NT2/D1 (cell line): Measurements from ENCODE around the gene PPP1R1B.

Experiments used
- DNase-seq: peaks from one replicate; pipeline ENCODE4 v3.0.0-alpha.2; 2011; ENCODE audit warnings: low read depth, low spot score
- H3K27me3 ChIP-seq: 2 replicates; pipeline ENCODE4 v1.6.0; 2011; ENCODE audit warnings: mild to moderate bottlenecking; ENCODE audit not compliant: insufficient read length, insufficient read depth
- H3K36me3 ChIP-seq: 2 replicates; pipeline ENCODE4 v1.6.1; 2011; ENCODE audit warnings: mild to moderate bottlenecking, low read length, mixed read lengths; ENCODE audit not compliant: insufficient read depth, insufficient read length
- H3K4me1 ChIP-seq: 2 replicates; pipeline ENCODE4 v1.5.1; 2011; ENCODE audit not compliant: insufficient read depth, insufficient read length
- H3K4me3 ChIP-seq: 2 replicates; pipeline ENCODE4 v1.5.1; 2011; ENCODE audit warnings: low read depth; ENCODE audit not compliant: insufficient read length
- H3K9ac ChIP-seq: 2 replicates; pipeline ENCODE4 v1.6.0; 2011; ENCODE audit warnings: low read depth; ENCODE audit not compliant: insufficient read length
- H3K9me3 ChIP-seq: 2 replicates; pipeline ENCODE4 v1.5.1; 2011; ENCODE audit warnings: mild to moderate bottlenecking, low read length; ENCODE audit not compliant: insufficient read depth
- SUZ12 ChIP-seq: IDR thresholded peaks from 2 replicates; pipeline ENCODE4 v1.6.1; 2011; ENCODE audit not compliant: insufficient read length, insufficient read depth; ENCODE audit errors: extremely low read depth
- YY1 ChIP-seq: IDR thresholded peaks from 2 replicates; pipeline ENCODE4 v1.6.1; 2011; ENCODE audit not compliant: insufficient read length, insufficient read depth
- ZNF274 ChIP-seq: IDR thresholded peaks from 2 replicates; pipeline ENCODE4 v1.6.1; 2011; ENCODE audit warnings: mild to moderate bottlenecking, low read depth, low read length

PPP1R1B gene

DNA sequence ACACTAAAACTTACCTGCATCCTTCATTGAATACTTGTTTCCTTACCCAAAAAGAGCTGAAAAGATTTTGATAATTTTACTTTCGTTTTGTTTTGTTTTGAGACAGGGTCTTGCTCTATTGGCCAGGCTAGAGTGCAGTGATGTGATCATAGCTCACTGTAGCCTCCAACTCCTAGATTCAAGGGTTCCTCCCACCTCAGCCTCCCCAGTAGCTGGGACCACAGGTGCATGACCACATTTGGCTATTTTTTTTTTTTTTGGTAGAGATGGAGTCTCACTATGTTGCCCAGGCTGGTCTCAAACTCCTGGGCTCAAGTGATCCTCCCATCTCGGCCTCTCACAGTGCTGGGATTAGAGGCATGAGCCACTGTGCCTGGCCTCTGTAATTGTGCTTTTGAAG is 28.4 kb downstream of the PPP1R1B start:
- Histone ChIP-seq H3K4me1 (peaks cover 30% of the 10 kb centered on the region), H3K36me3 (peaks cover 39% of the 10 kb centered on the region), H3K4me3 (no peak overlapping the region), H3K9ac (no peak overlapping the region), H3K27me3 (no peaks in the 10 kb centered on the region), H3K9me3 (no peaks in the 10 kb centered on the region)
- DNase-seq: no peak
- TF ChIP-seq SUZ12 (no peak), ZNF274 (no peak), YY1 (no peak)

DNA sequence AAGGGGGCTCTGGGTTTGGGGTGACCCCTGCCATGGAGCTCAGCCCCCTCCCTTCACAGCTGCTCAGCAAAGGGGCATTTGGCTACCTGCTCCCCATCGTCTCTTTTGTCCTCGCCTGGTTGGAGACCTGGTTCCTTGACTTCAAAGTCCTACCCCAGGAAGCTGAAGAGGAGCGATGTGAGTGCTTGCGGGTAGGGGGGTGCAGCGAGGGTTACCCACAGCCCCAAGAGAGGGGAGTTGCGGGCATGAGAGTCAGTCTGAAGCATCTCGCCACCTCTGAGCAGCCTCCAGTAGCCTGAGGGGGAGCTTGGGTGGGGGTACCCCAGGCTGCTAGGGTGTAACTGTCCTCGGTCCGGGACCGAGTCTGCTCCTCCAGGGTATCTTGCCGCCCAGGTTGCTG is 31.6 kb downstream of the PPP1R1B start:
- H3K9me3 ChIP-seq: no peaks in the 10 kb centered on the region
- peaks cover 24% of the 10 kb centered on the region for H3K4me1 ChIP-seq
- no peak overlapping the region for H3K9ac ChIP-seq
- no peak for DNase-seq
- H3K4me3 ChIP-seq: no peak overlapping the region
- no peaks in the 10 kb centered on the region for H3K27me3 ChIP-seq
- H3K36me3 ChIP-seq: peaks cover 66% of the 10 kb centered on the region
- no peak for TF ChIP-seq YY1
- TF ChIP-seq ZNF274: no peak
- TF ChIP-seq SUZ12: no peak

DNA sequence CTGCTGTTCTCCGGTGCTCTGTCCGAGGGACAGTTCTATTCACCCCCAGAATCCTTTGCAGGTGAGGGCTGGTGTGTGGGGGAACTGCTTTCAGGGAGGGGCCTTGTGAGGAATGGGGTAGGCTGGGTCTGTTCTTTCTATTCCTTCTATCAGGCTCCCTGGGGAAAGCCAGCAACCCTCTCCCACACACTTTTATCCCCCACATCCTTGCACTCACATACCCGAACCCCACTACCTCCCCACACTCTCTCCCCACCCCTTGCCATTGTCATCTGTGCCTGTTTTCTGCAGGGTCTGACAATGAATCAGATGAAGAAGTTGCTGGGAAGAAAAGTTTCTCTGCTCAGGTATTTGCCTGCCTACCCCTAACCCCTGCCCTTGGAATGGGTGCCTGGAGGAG is 32.0 kb downstream of the PPP1R1B start:
- no peak for TF ChIP-seq ZNF274
- TF ChIP-seq SUZ12: no peak
- TF ChIP-seq YY1: no peak
- no peak for DNase-seq
- no peaks in the 10 kb centered on the region for H3K27me3 ChIP-seq
- H3K4me1 ChIP-seq: peaks cover 20% of the 10 kb centered on the region
- no peaks in the 10 kb centered on the region for H3K9me3 ChIP-seq
- H3K9ac ChIP-seq: no peak overlapping the region
- H3K4me3 ChIP-seq: no peak overlapping the region
- peaks cover 66% of the 10 kb centered on the region for H3K36me3 ChIP-seq

DNA sequence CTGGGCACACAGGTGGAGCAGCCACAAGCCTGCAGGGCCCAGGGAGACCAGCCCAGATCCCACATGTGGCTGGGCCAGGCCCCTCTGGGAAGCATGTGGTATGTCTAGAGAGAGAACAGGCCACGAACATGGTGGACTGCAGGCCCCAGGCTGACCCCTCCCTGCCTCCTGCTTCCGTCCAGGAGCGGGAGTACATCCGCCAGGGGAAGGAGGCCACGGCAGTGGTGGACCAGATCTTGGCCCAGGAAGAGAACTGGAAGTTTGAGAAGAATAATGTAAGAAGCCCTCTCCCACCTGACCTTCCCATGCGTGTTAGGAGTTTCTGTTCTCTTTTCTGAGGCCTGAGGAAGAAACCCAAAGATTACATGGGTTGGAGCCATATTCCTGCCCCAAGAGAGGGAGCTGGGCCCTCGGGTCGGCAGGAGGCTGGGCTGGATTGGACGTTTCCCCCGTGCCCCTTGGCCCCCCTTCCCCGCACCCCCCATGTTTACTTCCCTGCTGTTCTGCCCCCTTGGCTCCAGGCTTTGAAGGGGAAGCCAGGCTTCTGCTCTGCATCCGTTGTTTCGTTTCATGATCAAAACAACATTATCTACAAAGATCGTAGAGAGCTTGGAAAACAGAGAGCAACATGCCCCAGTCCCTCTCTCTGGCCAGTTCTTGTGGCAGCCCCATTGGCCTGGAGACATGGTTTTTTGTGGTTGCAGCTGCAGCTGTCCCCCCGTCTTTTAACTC is 32.7 kb downstream of the PPP1R1B start:
- no peaks in the 10 kb centered on the region for H3K9me3 ChIP-seq
- H3K4me1 ChIP-seq: peaks cover 25% of the 10 kb centered on the region
- no peaks in the 10 kb centered on the region for H3K27me3 ChIP-seq
- no peak for DNase-seq
- no peak overlapping the region for H3K4me3 ChIP-seq
- peaks cover 65% of the 10 kb centered on the region for H3K36me3 ChIP-seq
- TF ChIP-seq SUZ12 (no peak), YY1 (no peak), ZNF274 (no peak)
- H3K9ac ChIP-seq: no peak overlapping the region

DNA sequence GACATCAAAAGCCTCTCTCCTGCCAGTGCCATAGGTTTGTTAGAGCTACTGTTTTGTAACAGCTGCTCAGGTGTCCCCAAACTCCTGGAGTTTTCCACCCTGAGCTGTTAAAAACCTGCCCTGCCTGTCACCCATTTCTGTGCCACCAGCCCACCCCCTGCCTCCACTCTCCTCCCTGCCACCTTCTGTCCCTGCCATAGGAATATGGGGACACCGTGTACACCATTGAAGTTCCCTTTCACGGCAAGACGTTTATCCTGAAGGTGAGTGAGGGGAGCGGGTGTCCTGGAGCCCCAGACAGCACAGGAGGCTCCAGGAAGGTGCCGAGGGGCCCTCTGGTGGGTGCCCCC is 33.2 kb downstream of the PPP1R1B start:
- Histone ChIP-seq H3K36me3 (peaks cover 60% of the 10 kb centered on the region), H3K9me3 (no peaks in the 10 kb centered on the region), H3K4me1 (peaks cover 31% of the 10 kb centered on the region), H3K4me3 (no peak overlapping the region), H3K9ac (no peak overlapping the region), H3K27me3 (no peaks in the 10 kb centered on the region)
- DNase-seq: no peak
- TF ChIP-seq SUZ12 (no peak), YY1 (no peak), ZNF274 (no peak)

DNA sequence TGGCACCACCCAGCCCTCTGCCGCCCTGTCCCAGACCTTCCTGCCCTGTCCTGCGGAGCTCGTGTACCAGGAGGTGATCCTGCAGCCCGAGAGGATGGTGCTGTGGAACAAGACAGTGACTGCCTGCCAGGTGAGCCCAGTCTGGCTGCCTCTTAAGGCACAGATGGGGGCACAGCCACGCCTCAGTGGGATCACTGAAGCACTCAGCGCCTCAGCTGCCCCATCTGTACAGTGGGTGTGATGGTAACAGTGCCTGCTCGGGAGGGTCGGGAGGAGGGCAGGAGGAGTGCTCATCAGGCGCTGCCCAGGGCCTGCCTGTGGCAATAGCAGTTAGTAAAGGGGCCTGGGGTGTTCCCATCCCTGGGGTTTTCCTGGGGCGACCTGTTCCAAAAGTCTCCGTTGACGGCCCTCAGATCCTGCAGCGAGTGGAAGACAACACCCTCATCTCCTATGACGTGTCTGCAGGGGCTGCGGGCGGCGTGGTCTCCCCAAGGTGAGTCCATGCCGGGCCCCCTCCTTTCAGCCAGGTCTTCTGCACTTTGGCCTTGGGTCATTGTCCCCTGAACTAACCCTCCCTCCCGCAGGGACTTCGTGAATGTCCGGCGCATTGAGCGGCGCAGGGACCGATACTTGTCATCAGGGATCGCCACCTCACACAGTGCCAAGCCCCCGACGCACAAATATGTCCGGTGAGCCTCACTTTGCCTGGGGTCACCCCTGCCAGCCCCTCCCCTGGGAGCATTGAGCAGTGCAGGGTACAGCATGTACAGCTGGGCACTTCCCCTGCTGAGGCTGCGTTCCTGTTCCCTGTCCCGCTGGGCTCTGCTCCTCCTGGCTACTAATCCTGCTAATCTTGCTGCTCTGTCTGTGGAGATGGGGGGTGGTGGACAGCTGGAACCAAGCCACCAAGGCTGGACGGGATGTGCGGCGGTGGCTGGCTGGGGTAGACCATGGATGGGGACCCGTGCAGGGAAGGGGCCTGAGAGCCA is 33.9 kb downstream of the PPP1R1B start:
- Histone ChIP-seq H3K4me3 (no peak overlapping the region), H3K27me3 (no peaks in the 10 kb centered on the region), H3K9ac (no peak overlapping the region), H3K9me3 (no peaks in the 10 kb centered on the region), H3K36me3 (peaks cover 60% of the 10 kb centered on the region), H3K4me1 (peaks cover 34% of the 10 kb centered on the region)
- DNase-seq: no peak
- TF ChIP-seq ZNF274 (no peak), YY1 (no peak), SUZ12 (no peak)
